8988T (cell line): ENCODE measurements around the gene MSANTD1.

Experiments
- DNase-seq: peaks from one replicate; pipeline ENCODE4 v3.0.0; 2011

Gene MSANTD1

GRCh38 chr4:3248811-3249661 lies at the start of gene MSANTD1:
TSS of gene MSANTD1 (plus strand) at chr4:3249159. CDS start at chr4:3249223, 64 bp downstream.
- DNase-seq: no peak

- no peak for DNase-seq
Measured at GRCh38 chr4:3199653-3200422, 49.1 kb upstream of the MSANTD1 start.

GRCh38 chr4:3200423-3201090 lies 48.4 kb upstream of the MSANTD1 start:
- DNase-seq: no peak

DNA sequence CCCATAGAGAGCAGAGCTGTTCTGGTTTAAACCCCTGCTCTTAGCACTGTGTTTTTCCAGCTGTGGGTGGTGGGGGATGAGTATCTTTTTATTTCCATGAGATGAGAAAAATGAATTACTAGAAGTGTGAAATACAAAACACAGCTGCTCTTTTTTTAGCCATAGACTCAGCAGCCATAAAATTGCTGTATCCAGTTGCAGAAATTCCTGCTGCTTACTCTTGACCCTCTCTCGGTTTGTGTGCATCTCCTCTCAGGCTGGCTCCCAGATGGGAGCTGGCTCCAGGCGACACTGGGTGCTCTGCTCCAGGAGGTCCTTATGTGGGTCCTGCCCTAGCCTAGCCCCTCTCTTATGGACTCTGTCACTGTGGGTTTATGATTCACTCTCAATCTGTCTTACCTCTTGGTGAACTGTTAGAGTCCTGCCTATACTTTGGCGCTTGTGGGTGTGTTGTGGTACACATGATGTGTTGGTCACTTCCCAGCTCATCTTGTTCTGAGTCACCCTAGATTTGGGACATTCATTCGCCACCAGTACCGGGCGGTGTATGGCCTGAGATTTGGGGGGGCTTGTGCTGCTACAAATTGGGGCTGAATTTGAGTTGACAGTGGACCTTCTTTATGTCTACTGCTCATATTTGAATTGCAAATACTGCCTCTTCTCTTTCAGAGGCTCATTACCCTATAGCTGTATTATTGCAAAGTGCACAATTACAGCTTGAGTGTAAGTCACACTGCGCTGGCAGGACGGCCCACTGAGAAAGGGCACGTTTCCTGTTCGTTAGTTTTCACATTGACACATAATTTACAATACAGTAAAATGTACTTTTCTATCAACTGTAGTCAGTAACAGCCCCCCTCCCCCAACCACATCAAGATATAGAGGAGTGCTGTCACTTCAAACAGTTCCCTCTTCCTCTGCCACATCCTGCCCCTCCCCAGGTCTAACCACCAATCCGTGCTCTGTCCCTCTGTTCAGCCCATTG lies 46.9 kb upstream of the MSANTD1 start:
- DNase-seq: no peak

- no peak for DNase-seq
Measured at GRCh38 chr4:3202836-3203820, 45.8 kb upstream of the MSANTD1 start.

- no peak for DNase-seq
Measured at GRCh38 chr4:3203971-3204431, 45.0 kb upstream of the MSANTD1 start.

DNA sequence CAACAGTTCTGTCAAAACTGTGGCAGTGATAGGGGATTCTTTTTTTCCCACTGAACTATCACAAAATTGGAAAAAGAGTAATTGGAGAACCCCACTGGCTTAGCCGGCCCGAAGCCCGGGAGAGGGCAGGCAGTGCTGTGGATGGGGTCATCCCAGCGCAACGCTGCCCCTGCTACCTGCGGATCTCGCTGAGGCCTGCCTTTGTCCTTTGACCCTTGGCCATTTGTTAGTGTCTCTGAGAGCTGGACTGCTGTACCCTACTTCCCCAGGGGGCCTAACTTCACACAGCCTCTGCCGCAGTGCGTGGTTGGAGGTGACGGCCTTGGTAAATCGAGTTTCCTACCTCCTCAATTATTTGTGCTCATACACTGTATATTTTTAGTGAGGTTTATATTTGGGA lies 43.0 kb upstream of the MSANTD1 start:
- no peak for DNase-seq

- DNase-seq: no peak
Measured at GRCh38 chr4:3206439-3207100, 42.4 kb upstream of the MSANTD1 start.

DNA sequence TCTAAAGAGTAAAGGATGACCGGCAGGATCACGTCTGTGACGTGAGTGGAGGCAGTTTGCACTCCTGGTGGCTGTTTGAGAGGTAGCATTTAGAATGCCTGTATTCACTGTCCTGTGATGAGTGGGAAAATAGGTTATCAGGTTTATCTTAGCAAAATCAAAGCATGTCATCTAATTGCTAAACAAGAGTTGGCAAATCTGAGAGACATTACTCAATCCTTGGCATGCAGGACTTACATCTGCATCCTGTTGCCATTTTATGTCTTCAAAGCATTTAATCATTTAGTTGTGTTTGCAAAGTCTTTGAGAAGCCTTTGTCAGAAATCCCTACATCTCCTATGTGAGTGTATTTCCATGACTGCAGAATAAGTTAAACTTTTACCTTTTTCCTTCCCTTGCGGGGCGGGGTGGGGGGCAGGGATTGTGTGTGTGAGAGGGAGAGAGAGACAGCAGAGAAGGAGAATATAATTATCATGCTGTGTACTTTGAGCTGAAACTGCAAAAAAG lies 41.4 kb upstream of the MSANTD1 start:
- no peak for DNase-seq

- DNase-seq: no peak
Measured at GRCh38 chr4:3208826-3209225, 40.1 kb upstream of the MSANTD1 start.

GRCh38 chr4:3209551-3210325 lies 39.2 kb upstream of the MSANTD1 start:
- no peak for DNase-seq

DNA sequence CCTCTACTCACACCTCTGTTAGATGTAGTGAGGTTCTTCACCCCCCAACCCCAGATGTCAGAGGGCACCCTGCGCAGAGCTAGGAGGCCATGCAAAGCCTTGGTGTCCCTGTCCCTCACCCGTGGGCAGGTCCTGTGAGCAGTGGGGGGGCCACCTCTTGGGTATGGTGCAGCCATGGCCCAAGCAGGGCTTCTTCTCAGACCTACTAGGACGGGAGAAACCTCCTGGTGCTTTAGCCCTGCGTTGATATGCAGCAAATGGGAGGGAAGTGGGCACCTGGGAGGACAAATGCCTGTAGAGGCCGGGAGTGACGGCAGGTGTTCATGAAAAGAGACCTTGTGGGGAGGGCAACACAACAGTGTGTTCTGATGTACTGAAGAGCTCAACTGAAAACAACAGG lies 38.5 kb upstream of the MSANTD1 start:
- DNase-seq: no peak

- DNase-seq: no peak
Measured at GRCh38 chr4:3211866-3212265, 37.1 kb upstream of the MSANTD1 start.

GRCh38 chr4:3212391-3213105 lies 36.4 kb upstream of the MSANTD1 start:
- DNase-seq: no peak

DNA sequence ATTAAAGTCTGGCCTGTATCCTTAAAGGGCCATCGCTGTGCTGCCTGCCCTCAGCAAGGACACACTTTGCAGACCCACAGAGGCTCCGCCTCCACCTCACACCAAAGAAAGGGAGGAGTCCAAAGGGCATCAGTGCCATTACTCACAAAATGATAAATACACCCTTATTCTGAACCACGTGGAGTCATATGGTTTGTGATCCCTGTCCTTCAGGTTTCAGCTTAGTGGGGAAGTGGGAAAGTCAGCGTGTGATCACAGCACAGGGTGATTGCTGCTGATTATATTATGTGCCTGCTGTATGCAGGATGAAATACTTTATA lies 35.9 kb upstream of the MSANTD1 start:
- DNase-seq: no peak

GRCh38 chr4:3213661-3214250 lies 35.2 kb upstream of the MSANTD1 start:
- DNase-seq: no peak

DNA sequence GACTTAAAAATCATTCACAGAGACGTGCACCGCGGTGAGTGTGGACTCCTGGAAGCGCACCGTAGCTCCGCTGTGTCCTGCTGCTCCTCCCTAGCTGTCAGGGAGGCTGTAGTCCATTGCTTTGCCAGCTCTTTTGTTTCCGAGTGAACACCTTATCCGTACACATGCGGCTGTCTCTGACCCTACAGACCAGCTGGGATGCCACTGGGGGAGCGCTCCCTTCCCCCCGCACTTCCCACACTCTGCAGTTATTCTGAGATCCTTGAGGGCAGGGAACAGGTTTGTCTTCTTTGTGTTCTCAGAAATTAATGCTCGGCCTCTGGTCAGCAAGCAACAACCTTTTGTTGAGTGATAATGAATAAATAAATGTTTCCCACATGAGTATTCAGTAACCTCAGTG lies 33.7 kb upstream of the MSANTD1 start:
- DNase-seq: no peak

GRCh38 chr4:3215733-3216132 lies 33.2 kb upstream of the MSANTD1 start:
- no peak for DNase-seq
